NCI-H2227 treated with DMSO at 0.1 percent for 48 hours (cell line): ENCODE results near the gene ZNF91.
"Not testable (repeated sequence)": the region's sequence is repeated elsewhere in the genome, so short reads cannot be mapped to it uniquely, and the experiment has no call there.

Source experiments
- DNase-seq: peaks from one replicate; lab custom pipeline; 2025; lab: John Stamatoyannopoulos, UW

Gene ZNF91

GRCh38 chr19:23395722-23396117 lies 449 bp upstream of the ZNF91 start:
- DNase-seq, result not testable (repeated sequence)

- no peak for DNase-seq
These were observed 760 bp downstream of the ZNF91 start for GRCh38 chr19:23394511-23394910.

- DNase-seq, result no peak
These were observed 2.1 kb downstream of the ZNF91 start for GRCh38 chr19:23393121-23393520.

- DNase-seq, result no peak
These were observed 4.0 kb downstream of the ZNF91 start for GRCh38 chr19:23391236-23391635.

- DNase-seq, result no peak
These were observed 9.9 kb downstream of the ZNF91 start for GRCh38 chr19:23385404-23385803.

- no peak for DNase-seq
These were observed 10.4 kb downstream of the ZNF91 start for GRCh38 chr19:23384858-23385257.

GRCh38 chr19:23384166-23384565 lies 11.1 kb downstream of the ZNF91 start:
- DNase-seq, result no peak

- no peak for DNase-seq
These were observed 12.3 kb downstream of the ZNF91 start for GRCh38 chr19:23382955-23383354.

GRCh38 chr19:23381114-23381513 lies 14.2 kb downstream of the ZNF91 start:
- DNase-seq, result no peak

- DNase-seq, result not testable (repeated sequence)
These were observed 15.6 kb downstream of the ZNF91 start for GRCh38 chr19:23379671-23380070.

- DNase-seq, result no peak
These were observed 16.3 kb downstream of the ZNF91 start for GRCh38 chr19:23378948-23379347.

GRCh38 chr19:23377276-23377675 lies 18.0 kb downstream of the ZNF91 start:
- DNase-seq, result no peak

GRCh38 chr19:23366437-23366836 lies 28.8 kb downstream of the ZNF91 start:
- DNase-seq, result no peak

GRCh38 chr19:23366031-23366430 lies 29.2 kb downstream of the ZNF91 start:
- not testable (repeated sequence) for DNase-seq

GRCh38 chr19:23365222-23365621 lies 30.0 kb downstream of the ZNF91 start:
- no peak for DNase-seq

GRCh38 chr19:23361843-23362242 lies 33.4 kb downstream of the ZNF91 start:
- DNase-seq, result not testable (repeated sequence)

- no peak for DNase-seq
These were observed 43.5 kb downstream of the ZNF91 start for GRCh38 chr19:23351806-23352205.

GRCh38 chr19:23346696-23347095 lies 48.6 kb downstream of the ZNF91 start:
- DNase-seq, result no peak

GRCh38 chr19:23345838-23346237 lies 49.4 kb downstream of the ZNF91 start:
- DNase-seq, result no peak

- no peak for DNase-seq
These were observed 51.7 kb downstream of the ZNF91 start for GRCh38 chr19:23343434-23344010.

- no peak for DNase-seq
These were observed 67.1 kb downstream of the ZNF91 start for GRCh38 chr19:23328211-23328610.

GRCh38 chr19:23321953-23322549 lies 73.2 kb downstream of the ZNF91 start:
- no peak for DNase-seq

GRCh38 chr19:23321403-23321802 lies 73.9 kb downstream of the ZNF91 start:
- DNase-seq, result not testable (repeated sequence)

- DNase-seq, result not testable (repeated sequence)
These were observed 75.7 kb downstream of the ZNF91 start for GRCh38 chr19:23319571-23319970.
